Measurements from ENCODE around the gene KRTAP10-4.
"Not testable (repeated sequence)": the region's sequence is repeated elsewhere in the genome, so short reads cannot be mapped to it uniquely, and the experiment has no call there.

The KRTAP10-4 gene

DNA sequence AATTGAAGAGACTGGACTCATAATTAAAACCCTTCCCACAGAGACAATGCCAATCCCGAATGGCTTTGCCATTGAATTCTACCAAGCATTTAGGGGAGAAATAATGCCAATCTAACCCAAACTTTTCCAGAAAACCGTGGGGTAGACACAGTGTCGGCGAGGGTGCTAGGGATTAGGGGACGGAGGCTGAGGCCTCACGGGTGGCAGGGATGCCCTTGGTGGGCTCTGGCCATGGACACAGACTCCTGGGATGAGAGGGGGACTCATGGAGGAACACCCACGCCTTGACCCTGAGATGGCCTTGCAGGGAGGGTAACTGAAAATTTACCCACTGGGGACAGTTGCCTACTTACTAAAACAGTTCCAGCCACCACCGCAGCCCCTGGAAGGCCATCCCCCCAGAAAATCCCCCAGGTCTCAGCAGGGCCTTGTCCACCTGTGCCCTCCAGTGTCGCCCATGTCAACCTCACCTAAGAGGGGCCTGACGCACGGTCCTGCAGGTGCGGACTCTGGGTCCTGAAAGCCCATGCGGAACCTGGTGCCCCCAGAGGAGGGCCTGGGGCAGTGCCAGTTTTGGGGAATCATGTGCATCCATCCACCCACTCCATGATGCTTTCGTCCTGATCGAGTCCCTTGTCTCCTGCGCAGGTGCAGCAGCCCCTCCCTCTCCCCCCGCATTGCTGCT lies 5.0 kb downstream of the KRTAP10-4 start:
- no peak for DNase-seq (ENCODE audit: low read depth in 2 of 3, low spot score in 1 of 3)

DNA sequence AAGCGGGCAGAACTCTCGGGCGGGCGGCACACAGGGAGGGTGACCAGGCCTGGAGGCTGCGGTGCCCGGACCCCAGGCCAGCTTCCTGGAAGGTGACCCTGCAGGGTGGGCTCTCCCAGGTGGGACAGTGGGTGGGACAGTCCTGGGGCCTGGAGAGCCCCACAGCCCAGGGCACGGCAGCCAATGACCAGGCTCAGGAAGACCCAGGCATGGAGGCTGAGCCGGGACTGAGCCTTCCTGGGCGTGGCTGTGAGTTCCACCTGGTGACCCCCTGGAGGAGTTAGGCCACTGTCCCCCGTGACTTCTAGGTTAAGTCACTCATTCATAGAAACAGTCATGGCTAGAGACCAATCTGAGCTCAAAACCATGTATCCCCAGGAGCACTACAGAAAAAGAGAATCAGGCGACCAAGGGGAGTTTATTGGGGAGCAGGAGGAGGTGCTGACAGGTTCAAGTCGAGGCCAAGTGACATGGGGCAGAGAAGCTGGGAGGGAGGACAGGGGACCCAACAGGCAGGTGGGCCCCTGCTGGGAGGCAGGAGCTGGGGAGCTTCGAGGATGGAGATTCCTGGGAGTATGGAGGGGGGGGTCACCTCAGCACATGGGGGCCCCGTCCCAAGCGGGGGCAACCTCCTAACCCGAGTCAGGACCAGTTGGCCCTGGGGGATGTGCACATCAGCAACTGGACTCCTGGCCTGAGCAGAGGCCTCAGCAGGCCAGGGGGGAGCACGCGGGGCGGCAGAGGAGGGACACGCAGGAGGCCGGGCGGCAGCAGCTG lies 5.7 kb downstream of the KRTAP10-4 start:
- no peak for DNase-seq (ENCODE audit: low read depth in 2 of 3, low spot score in 1 of 3)

DNA sequence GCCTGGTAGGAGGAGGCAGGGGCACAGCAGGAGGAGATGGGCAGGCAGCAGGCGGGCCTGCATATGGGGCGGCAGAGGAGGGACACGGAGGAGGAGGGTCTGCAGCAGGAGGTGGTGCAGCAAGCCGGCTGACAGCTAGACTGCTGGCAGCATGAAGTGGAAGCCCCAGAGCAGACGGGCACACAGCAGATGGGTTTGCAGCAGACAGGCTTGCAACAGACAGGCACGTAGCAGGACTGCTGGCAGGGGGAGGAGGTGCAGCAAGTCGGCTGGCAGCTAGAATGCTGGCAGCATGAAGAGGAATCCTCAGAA lies 6.3 kb downstream of the KRTAP10-4 start:
- DNase-seq (ENCODE audit: low read depth in 2 of 3, low spot score in 1 of 3) = no peak

DNA sequence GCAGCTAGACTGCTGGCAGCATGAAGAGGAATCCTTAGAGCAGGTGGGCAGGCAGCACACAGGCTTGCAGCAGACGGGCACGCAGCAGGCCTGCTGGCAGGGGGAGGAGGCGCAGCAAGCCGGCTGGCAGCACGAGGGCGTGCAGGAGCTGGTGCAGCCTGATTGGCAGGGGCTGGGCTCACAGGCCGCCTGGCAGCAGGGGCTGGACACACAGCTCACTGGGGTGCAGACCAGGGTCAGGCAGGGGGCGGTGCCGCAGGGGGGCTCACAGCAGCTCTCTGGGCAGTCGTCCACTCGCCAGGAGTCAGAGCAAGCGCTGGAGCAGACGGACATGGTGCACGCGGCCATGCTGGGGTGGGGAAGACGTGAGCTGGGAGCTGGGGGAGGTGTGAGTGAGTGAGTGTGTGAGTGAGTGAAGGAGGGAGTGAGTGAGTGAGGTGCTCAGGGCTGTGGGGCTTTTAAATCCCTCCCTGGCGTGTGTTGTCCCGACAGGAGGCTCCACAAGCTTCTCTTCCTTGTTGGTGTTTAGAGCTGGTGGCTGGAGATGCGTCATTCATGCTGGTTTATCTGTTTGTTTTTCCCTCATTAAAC lies 6.8 kb downstream of the KRTAP10-4 start, which contains the start of gene KRTAP10-5:
Gene KRTAP10-5, minus strand, starts transcription at position 374 of the 591 bp plus-strand sequence. Its CDS starts 26 bp downstream, at position 348.
- DNase-seq (ENCODE audit: low read depth in 2 of 3, low spot score in 1 of 3) = not testable (repeated sequence)

DNA sequence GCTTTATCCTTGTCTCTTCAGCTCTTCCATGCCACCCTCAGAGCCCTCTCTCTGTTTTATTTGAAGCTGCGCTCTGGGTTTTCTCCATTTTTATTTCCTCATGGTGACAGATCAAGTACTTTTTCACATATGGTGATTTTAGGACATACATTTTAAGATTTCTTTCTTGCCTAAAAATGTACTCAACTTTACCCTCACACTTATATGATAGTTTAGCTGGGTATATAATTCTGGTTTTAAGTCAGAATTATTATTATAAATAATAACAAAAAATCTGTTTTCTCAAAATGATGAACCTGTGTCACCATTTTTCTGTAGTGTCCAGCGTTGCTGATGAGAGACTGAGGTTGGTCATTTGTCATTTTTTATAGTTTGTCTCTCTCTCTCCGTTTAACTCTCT lies 7.6 kb downstream of the KRTAP10-4 start:
- no peak for DNase-seq (ENCODE audit: low read depth in 2 of 3, low spot score in 1 of 3)

DNA sequence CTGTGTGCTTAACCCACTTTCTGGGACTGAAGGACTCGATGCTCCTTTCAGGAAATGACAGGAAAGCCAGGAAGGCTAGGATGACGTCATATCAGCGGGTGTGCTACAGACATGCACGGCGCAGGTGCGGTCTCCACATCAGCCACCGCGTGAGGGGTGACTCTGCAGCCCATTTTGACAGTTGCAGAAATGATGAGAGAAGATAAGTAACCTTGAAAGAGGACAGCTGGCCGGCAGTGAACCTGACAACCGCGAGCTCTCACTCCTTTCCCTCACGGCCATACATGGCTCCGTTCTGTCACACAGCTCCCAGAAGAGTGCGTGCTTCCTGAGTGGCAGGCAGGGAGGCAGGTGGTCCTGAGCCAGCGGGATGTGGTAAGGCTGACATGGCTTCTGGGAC lies 8.5 kb downstream of the KRTAP10-4 start:
- no peak for DNase-seq (ENCODE audit: low read depth in 2 of 3, low spot score in 1 of 3)

DNA sequence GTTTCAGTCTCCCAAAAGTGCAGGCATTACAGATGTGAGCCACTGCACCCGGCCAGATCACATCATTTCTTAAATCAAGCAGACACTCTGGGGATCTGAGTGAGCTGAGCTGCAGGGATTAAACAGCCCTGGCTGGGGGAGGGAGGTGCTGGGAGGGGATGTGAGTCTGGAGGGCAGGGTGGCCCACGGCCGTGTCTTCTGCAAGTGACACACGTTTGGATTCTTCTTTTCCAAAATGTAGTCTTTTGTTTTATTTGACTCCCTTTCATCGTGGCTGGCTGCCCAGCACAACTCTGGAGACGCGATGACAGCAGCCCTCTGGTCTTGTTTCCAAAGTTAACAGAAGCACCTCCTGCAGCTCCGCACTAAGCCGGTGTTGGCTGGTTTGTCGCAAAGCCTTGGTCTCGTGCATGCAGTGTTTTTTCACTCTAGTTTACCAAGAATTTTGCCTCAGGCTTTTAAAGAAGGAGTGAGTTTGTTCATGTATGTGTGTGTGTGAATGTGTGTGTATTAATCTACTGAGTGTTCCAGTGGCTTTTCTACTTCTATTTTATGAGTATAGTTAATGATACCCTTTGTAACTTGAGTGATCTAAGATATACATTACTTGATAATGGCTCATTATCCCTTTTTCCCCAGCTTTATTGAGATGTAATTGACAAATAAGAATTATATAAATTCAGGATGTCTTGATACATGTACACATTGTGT lies 9.7 kb downstream of the KRTAP10-4 start:
- no peak for DNase-seq (ENCODE audit: low read depth in 2 of 3, low spot score in 1 of 3)

DNA sequence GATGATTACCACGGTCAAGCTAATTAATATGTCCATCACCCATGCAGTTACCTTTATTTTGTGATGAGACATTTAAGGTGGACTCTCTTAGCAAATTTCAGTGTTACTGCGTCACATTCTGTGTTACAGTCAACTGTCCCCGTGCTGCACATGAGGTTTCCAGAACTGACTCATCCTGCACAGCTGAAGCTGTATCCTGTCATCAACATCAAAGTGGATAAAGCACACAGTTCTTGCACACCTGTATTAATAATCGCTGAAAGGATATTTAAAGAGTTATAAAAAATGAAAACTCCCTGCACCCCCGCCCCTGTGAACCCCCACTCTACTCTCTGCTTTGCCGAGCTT lies 10.2 kb downstream of the KRTAP10-4 start:
- DNase-seq (ENCODE audit: low read depth in 2 of 3, low spot score in 1 of 3) = peak; percentile 9 to 21 (median 21)

DNA sequence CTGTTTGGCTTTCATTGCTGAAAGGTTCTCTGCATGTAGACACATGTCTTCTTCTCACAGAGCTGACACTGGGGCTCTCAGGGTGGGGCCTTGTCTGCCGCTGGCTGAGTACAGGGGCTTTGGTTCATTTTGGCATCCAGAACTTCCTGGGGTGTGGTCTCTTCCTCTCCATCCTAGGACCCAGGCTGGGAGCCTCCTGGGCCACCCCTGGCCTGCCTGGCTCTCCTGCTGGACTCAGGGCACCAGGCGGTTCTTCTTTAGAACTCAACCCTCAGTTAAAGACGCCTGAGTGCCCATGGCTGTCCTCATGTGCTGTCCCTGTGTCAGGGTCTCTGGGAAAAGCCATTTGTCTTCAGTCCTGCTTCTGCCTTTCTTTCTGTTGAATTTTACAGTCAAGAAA lies 12.4 kb downstream of the KRTAP10-4 start:
- DNase-seq (ENCODE audit: low read depth in 2 of 3, low spot score in 1 of 3) = no peak

DNA sequence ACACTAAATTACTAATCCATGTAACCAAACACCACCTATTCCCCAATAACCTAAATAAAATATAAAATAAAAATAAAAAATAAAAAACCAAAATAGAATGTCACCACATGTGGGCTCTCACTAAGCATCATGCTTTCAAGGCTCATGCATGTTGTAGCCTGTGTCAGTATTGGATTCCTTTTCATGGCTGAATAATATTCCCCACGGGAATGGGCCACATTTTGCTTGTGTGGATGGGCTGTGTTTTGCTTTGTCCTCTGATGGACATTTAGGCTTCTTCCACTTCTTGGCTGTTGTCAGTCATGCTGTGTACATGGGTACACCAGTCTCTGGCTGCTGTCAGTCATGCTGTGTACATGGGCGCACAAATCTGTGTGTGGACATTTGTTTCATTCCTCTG lies 15.6 kb downstream of the KRTAP10-4 start:
- no peak for DNase-seq (ENCODE audit: low read depth in 2 of 3, low spot score in 1 of 3)

DNA sequence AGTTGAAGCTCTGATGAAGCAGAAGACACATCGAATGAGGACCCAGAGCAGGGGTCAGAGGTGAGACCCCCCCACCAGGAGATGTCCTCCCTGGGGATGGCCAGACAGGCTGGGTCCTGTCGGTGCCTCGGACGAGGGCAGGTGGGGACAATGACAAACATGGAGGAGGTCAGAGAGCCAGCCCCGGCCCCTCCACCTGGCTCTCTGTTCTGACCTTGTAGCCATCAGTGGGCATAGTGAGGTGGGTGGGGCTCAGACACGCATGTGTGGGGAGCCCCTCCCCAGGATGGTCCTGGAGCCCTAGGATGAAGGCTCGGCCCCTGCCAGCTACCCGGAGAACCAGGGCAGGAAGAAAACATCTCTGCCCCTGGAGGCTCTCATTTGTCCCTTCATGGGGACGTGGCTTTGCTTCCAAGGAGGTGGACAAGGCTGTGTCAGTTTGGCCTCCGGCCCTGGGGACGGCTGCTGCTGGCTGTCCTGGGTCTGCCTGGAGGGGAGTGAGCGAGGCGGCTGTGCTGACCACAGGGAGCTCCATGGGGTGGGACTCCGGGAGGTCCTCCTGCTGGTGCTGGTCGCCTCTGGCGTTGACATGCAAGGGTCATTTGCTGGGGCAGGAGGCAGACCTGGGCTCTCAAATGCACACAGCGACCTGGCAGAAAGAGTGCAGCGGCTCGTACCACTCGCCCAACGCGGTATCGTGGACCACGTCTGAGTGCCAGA lies 16.2 kb downstream of the KRTAP10-4 start:
- DNase-seq (ENCODE audit: low read depth in 2 of 3, low spot score in 1 of 3) = no peak

DNA sequence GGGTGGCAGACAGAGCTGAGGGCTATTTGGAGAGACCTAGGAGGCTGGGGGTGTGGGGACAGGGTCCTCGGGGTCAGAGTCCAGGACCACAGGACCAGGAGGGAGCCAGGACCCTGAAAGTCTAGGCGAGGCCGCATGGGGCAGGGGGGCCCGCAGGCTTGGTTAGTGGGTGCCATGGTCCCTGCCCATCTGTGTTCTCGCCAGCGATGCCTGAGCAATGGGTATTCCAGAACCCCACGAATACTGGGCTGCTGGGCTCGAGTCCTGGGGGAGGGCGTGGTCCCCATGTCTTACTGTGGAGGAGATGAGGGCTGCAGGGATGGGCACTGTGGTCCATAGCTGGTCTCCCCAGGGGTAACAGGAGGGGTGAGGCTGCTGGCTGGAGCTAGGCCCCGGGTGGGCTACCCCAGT lies 16.8 kb downstream of the KRTAP10-4 start:
- no peak for DNase-seq (ENCODE audit: low read depth in 2 of 3, low spot score in 1 of 3)

DNA sequence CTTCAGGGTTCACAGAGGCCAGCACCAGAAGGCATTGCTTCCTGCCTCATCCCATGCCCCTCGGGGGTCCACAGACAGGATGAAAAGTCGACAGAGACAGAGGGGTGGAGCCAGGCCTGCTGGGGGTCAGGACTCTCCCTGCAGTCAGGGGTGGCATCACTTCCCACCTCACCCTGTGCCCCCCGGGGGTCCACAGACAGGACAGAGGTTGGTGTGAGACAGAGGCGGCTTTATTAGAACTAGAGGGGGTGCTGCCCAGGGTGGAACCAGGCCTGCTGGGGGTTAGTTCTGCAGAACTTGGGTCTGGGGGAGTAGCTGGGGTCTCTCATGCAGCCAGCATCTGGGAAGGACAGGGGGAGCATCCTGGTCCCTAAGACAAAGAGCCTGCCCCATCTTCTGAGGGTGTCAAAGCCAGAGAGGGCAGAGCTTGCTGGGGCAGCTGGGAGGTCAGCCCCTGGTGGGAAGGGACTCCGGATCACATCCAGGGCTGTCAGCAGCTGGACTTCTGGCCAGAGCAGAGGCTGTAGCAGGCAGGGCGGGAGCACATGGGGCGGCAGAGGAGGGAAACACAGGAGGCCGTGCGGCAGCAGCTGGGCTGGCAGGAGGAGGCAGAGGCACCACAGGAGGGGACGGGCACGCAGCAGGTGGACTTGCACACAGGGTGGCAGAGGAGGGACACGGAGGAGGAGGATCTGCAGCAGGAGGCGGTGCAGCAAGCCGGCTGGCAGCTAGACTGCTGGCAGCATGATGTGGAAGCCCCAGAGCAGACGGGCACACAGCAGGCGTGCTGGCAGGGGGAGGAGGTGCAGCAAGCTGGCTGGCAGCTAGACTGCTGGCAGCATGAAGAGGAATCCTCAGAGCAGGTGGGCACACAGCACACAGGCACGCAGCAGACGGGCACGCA lies 17.6 kb downstream of the KRTAP10-4 start:
- not testable (repeated sequence) for DNase-seq (ENCODE audit: low read depth in 2 of 3, low spot score in 1 of 3)

DNA sequence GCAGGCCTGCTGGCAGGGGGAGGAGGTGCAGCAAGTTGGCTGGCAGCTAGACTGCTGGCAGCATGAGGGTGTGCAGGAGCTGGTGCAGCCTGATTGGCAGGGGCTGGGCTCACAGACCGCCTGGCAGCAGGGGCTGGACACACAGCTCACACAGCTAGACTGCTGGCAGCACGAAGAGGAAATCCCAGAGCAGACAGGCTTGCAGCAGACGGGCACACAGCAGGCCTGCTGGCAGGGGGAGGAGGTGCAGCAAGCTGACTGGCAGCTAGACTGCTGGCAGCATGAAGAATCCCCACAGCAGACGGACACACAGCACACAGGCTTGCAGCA lies 18.2 kb downstream of the KRTAP10-4 start:
- DNase-seq (ENCODE audit: low read depth in 2 of 3, low spot score in 1 of 3) = not testable (repeated sequence)

DNA sequence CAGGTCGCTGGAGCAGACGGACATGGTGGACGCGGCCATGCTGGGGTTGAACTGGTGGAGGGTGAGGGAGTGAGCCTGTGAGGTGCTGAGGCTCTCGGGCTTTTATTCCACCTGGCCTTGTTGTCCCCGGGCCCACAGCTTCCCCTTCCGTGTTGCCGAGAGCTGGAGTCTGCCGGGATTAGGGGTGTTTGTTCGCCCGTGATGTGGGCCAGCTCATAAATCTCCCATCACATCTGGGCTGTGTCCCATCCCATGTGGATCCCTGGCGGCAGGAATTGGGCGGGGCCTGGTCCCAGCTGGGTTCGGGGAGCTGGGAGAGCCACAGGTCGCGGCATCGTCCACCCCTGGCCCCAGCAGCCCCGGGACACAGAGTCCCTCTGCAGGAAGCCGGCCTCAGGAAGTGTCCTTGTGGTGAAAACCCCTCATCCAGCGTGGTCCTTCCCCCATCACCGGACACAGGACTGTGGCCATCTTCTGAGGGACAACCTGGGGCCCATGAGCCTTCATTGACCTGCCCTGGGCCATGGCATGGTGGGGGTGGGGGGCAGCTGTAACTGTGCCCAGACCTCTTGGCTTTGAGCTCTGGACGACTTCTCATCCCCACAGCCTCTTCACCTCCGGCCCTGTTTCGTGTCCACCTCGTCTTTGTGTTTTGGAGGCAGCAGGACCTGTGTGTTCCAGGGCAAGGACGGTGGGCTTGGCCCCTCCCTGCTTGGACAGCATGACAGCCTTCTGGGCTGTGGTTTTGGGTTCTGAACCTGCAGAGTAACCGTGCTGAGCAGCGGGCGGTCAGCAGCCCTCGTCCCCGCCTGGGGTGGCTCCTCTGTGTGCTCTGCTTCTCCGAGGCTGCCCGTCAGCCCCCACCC lies 19.1 kb downstream of the KRTAP10-4 start, which contains the start of gene KRTAP10-6:
Gene KRTAP10-6, minus strand, starts transcription at position 60 of the 866 bp plus-strand sequence. Its CDS starts 21 bp downstream, at position 39.
- DNase-seq (ENCODE audit: low read depth in 2 of 3, low spot score in 1 of 3) = no peak

DNA sequence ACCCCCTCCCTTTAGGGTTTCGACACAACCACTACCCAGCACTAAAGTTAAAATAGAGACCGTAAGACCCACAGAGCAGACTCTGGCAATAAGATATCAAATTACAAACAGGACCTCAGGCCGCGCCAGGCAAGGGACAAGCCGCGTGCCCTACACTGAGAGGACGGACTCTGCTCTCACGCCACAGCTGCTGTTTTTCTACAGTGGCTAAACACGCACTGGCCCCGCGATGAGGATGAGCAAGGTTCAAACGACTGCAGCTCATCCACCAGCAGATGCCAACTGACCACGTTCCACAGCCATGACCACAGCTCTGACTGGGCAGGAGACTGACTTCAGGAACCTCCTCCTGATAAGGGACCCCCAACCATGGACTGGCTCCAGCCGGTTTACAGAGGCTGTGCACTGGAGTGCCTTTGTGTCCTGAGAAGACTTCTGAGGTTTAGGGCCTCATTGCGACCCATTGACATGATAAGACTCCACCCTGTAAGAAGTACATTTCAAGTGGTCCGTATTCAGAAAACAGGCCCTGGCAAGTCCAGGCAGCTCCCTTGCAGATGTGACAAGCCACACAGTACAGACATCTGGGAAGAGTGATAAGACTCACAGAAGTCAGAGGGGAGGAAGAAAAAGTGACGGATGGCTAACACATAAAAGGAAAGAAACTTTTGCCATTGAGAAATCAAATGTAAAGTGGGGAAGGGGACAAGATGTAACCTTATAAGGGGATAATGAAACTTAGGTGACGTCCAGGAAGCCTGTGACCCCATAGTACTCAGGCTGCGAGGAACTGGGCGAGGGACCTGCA lies 20.3 kb downstream of the KRTAP10-4 start:
- no peak for DNase-seq (ENCODE audit: low read depth in 2 of 3, low spot score in 1 of 3)

DNA sequence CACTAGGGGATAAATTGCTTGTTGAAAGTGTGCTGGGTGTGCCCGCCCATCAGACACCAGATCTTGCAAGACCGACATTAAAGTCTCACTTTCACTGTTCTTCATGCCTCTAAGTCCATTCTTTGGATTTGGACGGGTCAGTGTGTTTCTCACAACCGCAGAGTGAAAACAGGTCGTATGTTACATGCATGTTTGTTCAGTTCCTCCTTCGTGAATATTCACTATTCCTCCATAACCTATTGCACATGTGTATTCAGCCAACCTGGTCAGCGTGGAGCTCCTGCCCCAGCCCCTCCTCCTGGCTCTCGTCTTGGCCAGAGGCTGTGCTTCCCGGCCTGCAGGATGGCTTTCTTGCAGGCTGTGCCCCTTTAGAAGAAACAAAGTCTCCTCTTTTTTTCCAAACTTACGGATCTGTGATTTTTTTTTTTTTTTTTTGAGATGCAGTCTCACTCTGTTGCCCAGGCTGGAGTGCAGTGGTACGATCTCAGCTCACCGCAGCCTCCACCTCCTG lies 20.9 kb downstream of the KRTAP10-4 start:
- no peak for DNase-seq (ENCODE audit: low read depth in 2 of 3, low spot score in 1 of 3)

DNA sequence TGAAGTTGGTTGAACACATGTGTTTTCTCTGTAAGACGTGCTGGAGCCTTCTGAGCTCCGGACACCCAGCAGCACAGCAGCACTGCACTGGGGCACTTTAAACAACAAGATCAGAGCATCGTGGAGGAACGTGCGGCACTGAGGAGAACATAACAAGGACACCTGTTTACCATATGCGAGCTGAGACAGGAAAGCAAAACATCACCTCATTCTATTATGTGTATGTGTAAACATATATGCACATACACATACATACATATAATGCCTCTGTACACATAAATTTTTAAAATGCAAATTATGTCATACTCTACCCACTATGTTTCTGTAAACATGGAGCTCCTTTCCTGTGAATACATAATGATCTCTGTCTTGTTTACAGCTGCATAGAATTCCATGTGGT lies 22.0 kb downstream of the KRTAP10-4 start:
- no peak for DNase-seq (ENCODE audit: low read depth in 2 of 3, low spot score in 1 of 3)

Measured in stimulated activated CD4-positive, alpha-beta T cell treated with anti-CD3 and anti-CD28 coated beads, Interleukin-12 subunit alpha, Interleukin-12 subunit beta, amount 100 ng/mL, for 48 hours (primary cell).